GM19463 (cell line): Measurements from ENCODE around the gene EMX2.
"Not testable (repeated sequence)": the region's sequence is repeated elsewhere in the genome, so short reads cannot be mapped to it uniquely, and the experiment has no call there.

Source experiments
- ATAC-seq: cut with Tn5 transposase; IDR thresholded peaks from one replicate; pipeline ENCODE4 v1.9.1; 2021; ENCODE audit warnings: mild to moderate bottlenecking, moderate library complexity; ENCODE audit not compliant: unreplicated experiment

Gene EMX2

DNA sequence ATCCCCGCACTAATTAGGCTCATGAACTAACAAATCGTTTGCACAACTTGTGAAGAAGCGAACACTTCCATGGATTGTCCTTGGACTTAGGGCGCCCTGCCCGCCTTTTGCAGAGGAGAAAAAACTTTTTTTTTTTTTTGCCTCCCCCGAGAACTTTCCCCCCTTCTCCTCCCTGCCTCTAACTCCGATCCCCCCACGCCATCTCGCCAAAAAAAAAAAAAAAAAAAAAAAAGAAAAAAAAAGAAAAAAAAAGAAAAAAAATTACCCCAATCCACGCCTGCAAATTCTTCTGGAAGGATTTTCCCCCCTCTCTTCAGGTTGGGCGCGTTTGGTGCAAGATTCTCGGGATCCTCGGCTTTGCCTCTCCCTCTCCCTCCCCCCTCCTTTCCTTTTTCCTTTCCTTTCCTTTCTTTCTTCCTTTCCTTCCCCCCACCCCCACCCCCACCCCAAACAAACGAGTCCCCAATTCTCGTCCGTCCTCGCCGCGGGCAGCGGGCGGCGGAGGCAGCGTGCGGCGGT, at the start of gene EMX2:
TSS of gene EMX2 (plus strand) at position 41 of the 519 bp plus-strand sequence. CDS start 522 bp downstream, outside the sequence.
- ATAC-seq = no peak

DNA sequence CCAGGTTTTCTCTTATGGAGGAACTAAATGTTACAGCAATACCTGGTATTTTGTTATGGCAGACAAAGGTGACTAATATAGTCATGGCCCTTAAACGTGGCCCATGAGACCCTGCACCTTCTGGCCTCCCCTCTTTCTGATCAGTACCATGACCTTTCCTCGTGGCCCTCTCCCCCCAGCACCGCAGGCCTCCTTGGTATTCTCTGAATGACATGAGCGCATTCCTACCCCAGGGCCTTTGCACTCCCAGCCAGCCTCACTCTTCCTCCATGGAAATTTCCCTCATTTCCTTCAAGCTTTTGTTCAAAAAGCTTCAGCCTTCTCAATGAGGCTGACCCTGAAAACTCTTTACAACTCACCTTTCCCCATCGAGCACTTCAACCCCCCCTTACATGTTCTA, 46.5 kb upstream of the EMX2 start:
- ATAC-seq = no peak

DNA sequence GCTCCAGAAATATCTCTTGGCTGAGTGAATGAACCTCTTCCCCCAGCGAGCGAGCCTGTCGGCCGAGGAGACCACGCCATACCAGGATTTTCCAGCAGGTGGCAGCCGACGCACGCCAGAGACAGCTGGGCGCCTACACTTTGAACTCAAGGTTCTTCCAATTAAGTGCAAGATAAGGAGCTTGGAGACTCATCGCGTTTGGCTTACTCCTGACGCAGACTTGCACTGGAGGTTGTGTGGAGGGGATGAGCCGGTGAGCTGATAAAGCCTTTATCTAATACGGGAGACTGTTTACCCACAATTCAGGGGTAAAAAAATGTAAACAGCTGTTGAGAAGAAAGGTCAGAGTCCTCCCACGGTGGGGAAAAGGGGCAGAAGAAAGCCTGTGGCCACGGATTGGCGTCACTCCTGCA, 45.9 kb upstream of the EMX2 start:
- ATAC-seq = peak; percentile 73

DNA sequence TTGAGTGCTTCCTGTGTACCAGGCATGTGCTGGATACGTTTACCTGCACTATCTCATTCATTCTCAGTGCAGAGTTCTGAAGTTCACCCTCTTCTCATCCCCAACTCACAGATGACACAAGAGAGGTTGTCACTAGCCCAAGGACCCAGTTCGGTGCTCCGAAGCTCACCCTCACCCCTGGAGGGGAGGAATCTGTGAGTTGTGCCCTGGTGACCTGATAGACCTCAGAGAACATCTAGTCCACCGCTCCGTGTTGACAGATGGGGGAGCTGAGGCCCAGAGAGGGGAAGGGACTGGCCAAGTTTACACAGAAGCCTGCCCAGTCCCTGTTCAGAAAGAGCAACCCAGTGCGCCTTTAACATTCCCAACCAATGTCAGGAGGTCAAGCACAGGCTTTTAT, 44.8 kb upstream of the EMX2 start:
- ATAC-seq = no peak

DNA sequence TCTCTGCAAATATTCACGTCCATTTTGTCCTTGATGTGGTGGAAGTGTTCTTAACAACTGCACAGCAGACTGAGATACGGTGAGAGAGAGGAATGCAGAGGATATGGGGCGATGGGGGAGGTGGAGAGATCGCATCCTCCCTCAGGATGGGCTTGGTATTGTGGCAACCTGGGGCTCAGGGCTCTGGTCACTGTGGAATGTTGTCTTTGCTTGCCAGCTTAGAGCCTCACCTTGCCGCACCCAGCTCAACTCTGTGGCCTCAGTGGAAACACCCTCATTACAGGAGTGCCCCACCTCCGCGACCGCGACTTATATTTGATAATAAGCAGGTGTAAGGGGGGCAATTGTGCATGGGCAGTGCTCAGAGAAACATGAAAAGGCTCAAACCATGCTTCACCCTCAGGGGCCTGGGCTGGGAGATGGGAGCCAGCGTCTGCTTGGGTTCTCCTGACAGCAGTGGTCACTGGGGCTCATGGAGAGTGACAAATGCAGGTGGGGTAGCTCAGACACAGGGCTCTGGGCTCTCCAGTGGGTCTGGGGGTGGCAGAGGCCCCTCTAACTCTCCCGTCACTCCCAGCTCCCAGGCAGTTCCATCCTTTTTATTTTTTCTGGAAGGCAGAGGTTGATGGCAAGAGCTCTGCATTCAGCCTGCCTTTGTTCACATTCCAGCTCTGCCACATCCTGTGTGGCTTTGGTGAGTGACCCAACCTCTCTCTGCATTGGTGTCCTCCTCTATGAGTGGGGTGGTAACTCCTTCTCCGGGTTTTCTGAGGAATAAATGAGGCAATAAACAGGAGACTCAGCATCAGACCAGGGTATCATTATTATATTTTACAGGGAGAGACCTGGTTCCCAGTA, 43.1 kb upstream of the EMX2 start:
- ATAC-seq = no peak

DNA sequence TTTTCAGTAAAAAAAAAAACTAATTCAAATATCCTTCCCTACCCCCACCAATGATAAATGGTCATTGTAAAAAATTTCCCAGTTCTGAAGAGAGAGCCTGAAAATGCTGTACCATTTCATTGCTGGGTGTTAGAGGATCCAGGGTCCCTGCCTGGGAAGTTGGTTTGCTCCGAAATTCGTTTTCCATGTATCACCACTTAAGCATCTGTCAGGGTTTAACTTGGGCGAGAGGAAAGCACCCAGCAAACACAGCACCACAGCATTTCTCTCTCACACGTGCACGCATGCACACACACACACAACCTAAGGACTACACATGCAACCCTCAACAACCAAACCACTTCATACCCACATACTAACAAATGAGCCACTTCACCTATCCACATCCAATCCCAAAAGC, 42.1 kb upstream of the EMX2 start:
- ATAC-seq = no peak

DNA sequence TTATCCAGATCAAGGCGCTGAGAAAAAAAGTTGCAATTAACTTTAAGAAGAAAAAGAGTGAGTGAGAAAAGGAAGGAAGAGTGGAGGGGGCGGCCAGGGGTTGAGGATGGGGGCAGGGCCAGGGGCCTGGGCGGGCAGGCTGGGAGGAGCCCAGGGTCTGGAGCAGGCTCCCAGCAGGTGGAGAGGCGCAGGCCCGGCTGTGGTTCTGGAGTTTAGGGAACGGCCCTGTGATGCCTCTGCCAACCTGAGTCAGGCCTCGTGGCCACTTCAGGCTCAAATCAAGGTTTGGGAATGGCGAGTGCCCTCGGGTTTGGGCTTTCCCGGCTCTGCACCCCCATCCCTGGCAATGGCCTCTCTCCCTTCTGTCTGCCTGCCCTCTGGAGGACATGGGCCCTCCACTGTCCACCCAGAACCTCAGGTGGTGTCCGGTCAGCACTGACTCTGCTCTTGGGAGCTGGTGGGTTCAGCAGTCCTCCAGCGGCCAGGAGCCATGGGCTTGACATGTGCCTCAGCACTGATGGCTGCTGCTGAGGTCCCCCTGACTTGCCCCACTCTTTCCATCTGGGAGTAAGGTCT, 41.0 kb upstream of the EMX2 start:
- no peak for ATAC-seq

DNA sequence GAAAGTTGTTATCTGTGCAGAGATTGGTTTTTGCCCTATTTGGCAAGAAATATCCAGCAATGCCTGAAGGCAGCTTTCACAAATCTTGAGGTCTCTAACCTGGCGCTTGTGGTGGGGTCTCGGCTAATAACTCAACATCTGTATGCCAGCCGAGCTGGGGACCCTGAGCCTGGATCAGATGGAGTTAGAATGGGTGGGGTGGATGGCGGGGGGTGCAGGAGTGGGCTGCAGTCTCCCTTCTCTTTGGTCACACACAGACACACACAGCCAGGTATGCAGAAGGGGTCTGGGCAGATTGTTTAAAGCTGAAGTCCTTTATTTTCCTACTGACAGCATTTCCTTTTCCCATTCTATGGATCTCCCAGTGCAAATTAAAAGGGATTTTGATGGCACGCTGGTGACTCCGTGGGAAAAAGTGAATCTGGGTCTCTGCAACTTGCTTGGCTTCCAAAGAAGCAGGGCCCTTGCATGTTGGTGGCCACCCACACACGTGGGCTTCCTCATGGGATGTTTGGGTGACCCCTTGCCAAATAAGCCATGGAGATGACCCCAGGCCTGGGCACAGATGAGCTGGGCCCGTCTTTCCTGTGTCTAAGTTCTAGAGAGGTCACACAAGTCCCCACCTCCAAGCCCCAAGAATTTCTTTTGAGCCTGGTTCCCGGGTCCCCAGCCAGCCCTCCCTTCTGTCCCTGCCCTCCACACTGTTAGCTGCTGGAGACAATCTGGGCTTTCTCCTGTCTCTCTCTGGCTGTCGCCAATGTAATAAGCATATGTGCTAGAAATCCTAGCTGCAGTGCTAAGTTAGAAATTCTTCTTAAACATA, 39.9 kb upstream of the EMX2 start:
- peak; percentile 22 for ATAC-seq

DNA sequence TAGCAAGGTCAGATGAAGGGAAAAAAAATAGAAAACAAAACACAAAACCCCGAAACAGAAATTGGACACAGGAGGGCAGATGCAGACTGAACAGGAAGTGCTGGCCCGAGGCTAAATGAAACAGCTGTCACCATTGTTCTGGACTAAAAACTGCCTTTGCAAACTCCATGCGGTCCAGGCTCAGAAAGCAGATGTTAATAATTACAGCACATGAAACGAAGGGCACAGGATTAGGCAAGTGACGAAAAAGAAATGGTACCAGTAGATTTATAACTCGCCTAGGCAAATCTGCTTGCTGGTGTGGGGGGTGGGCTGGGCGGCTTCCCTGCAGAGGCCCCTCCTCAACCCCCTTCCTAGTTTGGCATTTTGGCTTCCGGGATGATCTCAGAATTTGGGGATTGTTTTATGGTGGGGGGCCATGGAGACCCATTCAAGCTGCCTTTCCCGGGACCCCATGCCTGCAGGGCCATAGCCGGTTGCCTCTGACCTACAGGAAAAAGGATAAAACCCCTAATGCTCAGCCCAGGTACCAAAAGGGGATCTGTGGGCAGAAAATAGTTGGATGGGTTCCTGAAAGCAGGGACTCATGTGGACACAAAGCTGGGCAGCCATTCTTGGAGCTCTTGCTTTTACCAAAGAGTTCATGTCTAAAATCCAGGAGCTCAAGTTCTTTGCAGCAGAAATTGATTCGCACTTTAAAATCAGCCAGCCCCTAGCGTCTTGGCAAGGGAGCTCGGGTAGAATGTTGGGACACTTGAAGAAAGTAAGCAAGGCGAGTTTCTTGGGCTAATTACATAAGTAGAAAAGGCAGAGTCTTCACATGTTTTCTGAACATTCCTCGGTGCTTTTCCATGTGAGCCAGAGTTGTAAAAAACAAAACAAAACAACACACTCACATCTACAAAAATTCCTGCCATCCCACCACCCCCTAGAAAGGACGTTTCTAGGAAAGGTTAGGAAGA, 39.0 kb upstream of the EMX2 start:
- peak; percentile 88 for ATAC-seq

DNA sequence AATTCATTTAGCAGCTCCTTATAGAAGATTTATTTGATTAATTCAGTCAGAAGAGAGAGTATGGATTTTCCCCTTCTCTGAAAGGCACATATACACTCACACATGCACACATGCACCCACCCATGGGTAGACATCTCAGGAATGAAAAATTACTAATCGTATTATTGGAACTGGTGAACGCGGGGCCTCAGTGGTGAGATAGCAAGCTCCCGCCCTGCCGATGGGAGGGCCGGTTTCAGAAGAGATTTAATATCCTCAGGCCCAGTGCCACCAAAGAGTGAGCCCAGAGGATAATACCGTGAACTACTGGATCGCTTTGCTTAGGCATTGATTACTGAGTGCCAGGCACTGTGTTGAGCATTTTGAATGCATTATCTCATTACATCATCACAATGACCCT, 38.0 kb upstream of the EMX2 start:
- no peak for ATAC-seq

DNA sequence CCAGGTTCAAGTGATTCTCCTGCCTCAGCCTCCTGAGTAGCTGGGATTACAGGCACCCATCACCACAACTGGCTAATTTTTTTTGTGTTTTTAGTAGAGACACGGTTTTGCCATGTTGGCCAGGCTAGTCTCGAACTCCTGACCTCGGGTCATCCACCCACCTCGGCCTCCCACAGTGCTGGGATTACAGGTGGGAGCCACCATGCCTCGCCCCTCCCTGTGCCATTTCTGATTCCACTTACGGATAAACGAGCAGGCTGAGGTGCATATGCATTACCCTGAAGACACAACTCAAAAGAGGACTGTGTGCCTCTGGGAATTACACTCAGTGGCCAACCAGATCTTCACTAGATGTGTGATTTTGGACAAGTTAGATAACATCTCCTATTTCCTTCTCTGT, 35.5 kb upstream of the EMX2 start:
- not testable (repeated sequence) for ATAC-seq

DNA sequence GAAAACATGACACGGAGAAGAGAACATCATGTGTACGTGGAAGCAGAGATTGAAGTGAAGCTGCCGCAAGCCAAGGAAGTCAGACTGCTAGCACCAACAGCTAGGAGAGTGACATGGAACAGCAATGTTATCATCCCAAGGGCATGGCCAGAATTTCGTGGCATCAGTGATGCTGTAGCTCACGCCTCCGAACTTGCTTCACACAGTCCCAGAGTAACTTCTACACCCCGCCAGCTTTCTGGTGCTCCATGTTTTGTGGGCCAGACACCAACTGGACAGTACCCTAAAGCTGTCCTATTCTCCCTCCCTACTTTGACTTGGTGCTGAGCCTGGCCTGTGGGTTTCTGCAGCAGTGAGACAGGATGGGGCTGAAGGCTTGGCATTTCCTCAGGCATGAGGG, 33.0 kb upstream of the EMX2 start:
- no peak for ATAC-seq

DNA sequence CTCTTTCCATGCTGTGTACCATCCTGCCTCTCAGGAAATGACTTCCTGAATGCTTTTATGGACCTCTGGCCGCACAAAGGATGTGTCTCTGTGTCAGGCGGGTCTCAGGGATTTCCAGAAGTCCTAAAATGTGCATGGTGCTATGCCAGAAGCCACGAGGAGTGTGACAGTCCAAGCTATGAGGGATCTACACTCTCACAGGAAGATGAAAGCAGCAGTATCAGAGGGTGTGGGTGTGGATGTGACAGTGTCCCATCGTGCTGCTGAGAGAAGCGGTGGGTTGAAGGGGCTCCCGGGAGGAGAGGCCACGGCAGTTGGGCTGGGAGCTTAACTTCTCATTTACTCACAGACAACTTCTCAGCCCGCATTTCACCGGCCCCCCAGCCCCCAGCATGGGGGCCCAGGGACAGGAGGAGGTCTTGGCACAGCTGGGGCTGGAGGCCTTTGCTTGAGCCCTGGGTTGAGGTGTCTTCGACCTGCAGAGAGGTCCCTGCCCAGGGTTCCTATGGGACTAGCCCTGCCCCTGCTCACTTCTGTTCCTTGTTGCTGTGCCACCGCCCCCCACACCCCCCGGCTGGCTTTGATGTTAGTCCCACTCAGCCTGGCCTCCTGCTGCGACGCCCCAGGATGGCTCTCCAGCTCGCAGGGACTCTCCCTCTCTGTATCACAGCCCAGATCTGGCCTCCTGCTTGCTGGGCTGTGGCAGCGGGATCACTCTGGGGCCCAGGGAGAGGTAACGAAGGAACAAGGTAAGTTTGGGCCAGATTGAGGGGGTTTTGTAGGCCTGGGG, 30.8 kb upstream of the EMX2 start:
- no peak for ATAC-seq

DNA sequence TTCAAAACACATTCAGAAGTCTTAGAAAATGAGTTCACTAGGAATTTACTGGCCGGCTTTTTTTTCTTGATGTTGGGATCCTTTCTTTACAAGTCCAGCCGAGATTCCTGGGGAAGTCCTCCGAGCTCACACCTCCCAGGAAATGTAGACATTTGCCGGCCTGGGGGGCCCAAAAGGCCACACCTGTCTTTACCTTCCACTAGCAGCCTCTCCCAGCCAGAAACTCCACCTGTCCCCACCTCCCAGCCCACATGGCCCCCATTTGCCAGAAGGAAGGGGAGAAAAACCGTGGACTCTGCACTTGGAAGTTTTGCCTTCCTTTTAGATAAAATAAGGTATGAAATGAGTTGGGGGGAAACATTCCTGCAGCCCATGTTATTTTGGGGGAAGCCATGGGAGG, 27.6 kb upstream of the EMX2 start:
- ATAC-seq = no peak

DNA sequence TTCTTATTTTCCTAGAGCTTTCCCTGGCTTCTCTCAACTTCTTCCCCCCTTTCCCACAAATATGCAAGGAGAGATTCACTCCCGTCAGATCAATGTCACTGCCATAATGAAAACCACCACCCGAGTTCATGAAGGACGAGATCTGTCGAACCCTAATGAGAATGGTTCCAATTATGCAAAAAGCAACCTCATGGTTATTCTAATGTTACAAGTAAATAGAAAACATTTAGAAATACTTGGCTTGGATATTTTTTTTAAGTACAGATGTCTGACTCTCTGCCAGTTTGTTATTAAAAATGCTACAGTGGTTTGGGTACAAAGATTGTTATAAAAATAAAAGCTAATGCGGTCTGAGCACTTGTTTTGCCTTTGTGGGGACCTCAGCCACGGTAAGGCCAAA, 25.9 kb upstream of the EMX2 start:
- ATAC-seq = no peak

DNA sequence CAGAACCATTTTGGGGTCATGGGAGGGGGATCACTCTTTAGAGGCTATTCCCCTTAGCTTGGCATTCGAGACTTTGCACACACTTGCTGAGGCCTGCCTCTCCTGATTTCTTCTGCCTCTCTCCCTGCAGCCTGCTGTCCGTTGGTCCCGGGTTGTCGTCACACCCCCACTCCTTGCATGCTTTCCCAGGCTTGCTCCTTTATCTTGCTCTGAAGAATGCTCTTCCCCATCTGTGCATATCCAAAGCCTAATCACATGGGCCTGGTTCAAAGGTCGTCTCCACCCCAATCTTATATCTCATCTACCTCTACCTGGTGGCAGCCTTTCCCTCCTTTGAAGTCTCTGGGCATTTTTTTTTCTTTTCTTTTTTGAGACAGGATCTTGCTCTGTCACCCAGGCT, 24.3 kb upstream of the EMX2 start:
- no peak for ATAC-seq

DNA sequence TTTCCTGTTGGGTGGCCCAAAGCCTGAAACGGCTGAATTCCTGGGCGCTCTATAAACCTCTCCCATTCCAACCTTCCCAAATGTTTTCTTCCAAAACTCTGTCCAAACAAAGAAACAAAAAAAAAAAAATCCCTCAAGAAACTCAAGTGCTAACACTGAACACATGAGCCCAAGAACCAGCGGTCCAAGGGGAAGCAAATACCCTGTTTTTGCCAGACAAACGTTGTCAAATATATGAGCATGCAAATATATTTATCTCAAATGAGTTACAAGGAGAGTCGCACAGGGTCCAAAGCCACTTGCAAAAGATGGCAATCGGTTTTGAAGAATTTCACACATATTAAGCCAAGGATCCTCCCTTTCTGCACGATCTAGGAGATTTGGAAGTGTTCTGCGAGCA, 23.3 kb upstream of the EMX2 start:
- no peak for ATAC-seq

DNA sequence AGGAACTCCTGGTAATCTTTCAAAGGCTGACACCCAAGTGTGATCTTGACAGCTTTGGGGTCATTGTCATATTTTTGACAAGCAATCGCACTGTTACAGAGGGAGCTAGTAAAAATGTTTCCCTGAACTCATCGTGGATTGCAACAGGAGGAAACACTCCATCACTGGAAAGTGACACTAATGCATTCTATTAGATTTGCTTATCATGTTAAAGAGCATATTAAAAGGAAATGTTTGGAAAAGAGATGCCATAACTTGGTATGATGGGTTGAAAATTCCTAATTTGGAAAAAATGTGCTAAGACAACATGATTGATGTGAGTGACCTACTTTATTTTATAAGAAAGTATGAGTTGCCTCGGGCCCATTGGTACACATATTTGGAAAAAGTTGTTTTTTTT, 22.7 kb upstream of the EMX2 start:
- no peak for ATAC-seq

DNA sequence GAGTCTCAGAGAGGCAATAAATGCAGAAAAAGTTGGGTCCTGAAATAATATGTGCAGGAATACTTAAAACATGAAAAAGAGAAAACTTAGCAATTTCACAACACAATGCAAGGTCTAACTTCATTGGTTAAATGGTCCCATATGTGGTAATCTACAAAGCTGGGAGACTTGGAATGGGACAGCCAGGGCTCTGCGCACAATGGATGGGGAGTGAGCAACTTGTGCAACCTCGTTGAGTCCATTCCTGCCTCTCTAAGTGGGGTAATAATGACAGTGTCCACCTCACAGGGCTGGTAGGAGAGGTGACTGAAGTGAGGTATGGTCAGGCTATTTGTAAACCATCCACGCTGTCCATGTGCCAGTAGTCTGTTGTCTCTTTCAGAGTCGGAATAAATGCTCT, 11.8 kb upstream of the EMX2 start:
- ATAC-seq = no peak
